OCI-LY3 (cell line): Measurements from ENCODE around the gene MACROD2.

ENCODE experiments used
- EZH2phosphoT487 ChIP-seq: fragments of 200-600 bp; shearing (Covaris generic); IDR thresholded peaks from 2 replicates; pipeline ENCODE4 v1.6.1; 2018; ENCODE audit warnings: antibody characterized with exemption, mixed run types, low read depth
- TF ChIP-seq, protein P1 (sequence below): fragments of 200-600, 300-600 bp; sonication (generic); IDR thresholded peaks from 2 replicates; pipeline ENCODE4 v1.5.1; 2014; ENCODE audit warnings: antibody characterized with exemption, low read length, low read depth

DNA sequence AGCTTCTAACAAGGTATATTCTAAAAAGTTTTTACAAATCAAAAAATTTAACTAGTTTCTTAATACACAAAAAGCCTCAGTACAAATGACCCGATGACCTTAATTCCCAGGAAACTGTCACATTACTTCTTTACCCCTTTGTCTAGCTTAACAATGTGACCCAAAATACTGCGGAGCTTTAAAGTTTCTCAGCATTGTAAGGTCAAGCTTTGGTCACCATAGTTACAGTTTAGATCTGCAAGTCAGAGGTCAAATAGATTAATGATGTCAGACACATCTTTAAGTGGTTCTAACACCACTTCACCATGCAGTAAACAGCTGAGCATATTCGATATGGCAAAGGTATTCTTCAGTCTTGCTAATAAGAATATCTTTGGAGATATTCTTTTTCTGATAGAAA is 378.9 kb downstream of the MACROD2 start:
- TF ChIP-seq, protein P1, sequence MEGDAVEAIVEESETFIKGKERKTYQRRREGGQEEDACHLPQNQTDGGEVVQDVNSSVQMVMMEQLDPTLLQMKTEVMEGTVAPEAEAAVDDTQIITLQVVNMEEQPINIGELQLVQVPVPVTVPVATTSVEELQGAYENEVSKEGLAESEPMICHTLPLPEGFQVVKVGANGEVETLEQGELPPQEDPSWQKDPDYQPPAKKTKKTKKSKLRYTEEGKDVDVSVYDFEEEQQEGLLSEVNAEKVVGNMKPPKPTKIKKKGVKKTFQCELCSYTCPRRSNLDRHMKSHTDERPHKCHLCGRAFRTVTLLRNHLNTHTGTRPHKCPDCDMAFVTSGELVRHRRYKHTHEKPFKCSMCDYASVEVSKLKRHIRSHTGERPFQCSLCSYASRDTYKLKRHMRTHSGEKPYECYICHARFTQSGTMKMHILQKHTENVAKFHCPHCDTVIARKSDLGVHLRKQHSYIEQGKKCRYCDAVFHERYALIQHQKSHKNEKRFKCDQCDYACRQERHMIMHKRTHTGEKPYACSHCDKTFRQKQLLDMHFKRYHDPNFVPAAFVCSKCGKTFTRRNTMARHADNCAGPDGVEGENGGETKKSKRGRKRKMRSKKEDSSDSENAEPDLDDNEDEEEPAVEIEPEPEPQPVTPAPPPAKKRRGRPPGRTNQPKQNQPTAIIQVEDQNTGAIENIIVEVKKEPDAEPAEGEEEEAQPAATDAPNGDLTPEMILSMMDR = no peak
- no peak for TF ChIP-seq EZH2phosphoT487
